OCI-LY7 (cell line): ENCODE results near the gene HDAC4. TPM values are rescaled to one million over a fixed set of nuclear protein-coding genes. Genes with fewer than 3 reads are reported as not detected.

Source experiments
- BruUV-seq: library from RNA; stranded (reverse); fragments of 400-500 nt; replicated peaks from 2 replicates; lab custom pipeline; 2021; lab: Mats Ljungman, UMichigan
- CTCF ChIA-PET: fragments of 300-600 bp; sonication (Branson Sonifier 250); formaldehyde crosslinking; loops from one replicate; lab custom pipeline; 2022; ENCODE audit warnings: antibody characterized with exemption; ENCODE audit not compliant: unreplicated experiment; lab: Charles Lee
- POLR2A ChIA-PET: fragments of 300-600 bp; sonication (Branson Sonifier 250); formaldehyde crosslinking; loops from one replicate; lab custom pipeline; 2022; ENCODE audit warnings: antibody characterized with exemption; lab: Charles Lee
- DNase-seq: peaks from one replicate; pipeline ENCODE4 v3.0.0-alpha.2; 2015; ENCODE audit warnings: low spot score
- H2AFZ ChIP-seq: fragments of 200-600 bp; sonication (generic), shearing (Covaris generic); 2 replicates; pipeline ENCODE4 v1.6.1; 2014; ENCODE audit warnings: mild to moderate bottlenecking, antibody characterized with exemption, low read length, moderate library complexity
- H3K27ac ChIP-seq: fragments of 200-600 bp; sonication (generic); 2 replicates; pipeline ENCODE4 v1.5.1; 2014; ENCODE audit warnings: mixed run types, low read depth, mild to moderate bottlenecking, moderate library complexity, low read length, inconsistent platforms; ENCODE audit not compliant: poor library complexity, severe bottlenecking
- H3K36me3 ChIP-seq: fragments of 200-600 bp; sonication (generic); 2 replicates; pipeline ENCODE4 v1.6.1; 2014; ENCODE audit warnings: mild to moderate bottlenecking, antibody characterized with exemption, low read length, moderate library complexity, mixed read lengths; ENCODE audit not compliant: insufficient read depth
- H3K4me1 ChIP-seq: fragments of 200-600 bp; sonication (generic); 2 replicates; pipeline ENCODE4 v1.5.1; 2014; ENCODE audit warnings: mild to moderate bottlenecking, low read length; ENCODE audit not compliant: insufficient read depth, poor library complexity, severe bottlenecking
- H3K4me2 ChIP-seq: fragments of 200-600 bp; sonication (generic); 2 replicates; pipeline ENCODE4 v1.6.1; 2014; ENCODE audit warnings: mild to moderate bottlenecking, low read length
- H3K4me3 ChIP-seq: fragments of 200-600 bp; sonication (generic); 2 replicates; pipeline ENCODE4 v1.5.1; 2014; ENCODE audit warnings: mild to moderate bottlenecking, low read depth, low read length; ENCODE audit not compliant: poor library complexity, severe bottlenecking
- H3K79me2 ChIP-seq: fragments of 200-600 bp; sonication (generic); 2 replicates; pipeline ENCODE4 v1.6.1; 2016; ENCODE audit warnings: low read depth, mild to moderate bottlenecking, low read length, moderate library complexity, mixed read lengths; ENCODE audit not compliant: insufficient read depth
- H3K9me2 ChIP-seq: fragments of 200-600 bp; sonication (generic); 2 replicates; pipeline ENCODE4 v1.6.1; 2016; ENCODE audit warnings: mild to moderate bottlenecking, low read length, mixed read lengths; ENCODE audit not compliant: insufficient read depth
- H3K9me3 ChIP-seq: fragments of 200-600 bp; sonication (generic); 2 replicates; pipeline ENCODE4 v1.6.1; 2014; ENCODE audit warnings: mild to moderate bottlenecking, mixed run types, low read length, mixed read lengths
- H4K20me1 ChIP-seq: fragments of 200-600 bp; sonication (generic); 2 replicates; pipeline ENCODE4 v1.6.1; 2014; ENCODE audit warnings: mild to moderate bottlenecking, antibody characterized with exemption, low read length, moderate library complexity, mixed read lengths; ENCODE audit not compliant: insufficient read depth
- CTCF ChIP-seq: fragments of 200-600 bp; sonication (generic); conservative IDR thresholded peaks from 2 replicates; pipeline ENCODE4 v1.5.1; 2014; ENCODE audit warnings: mild to moderate bottlenecking, antibody characterized with exemption, low read length, moderate library complexity, mixed read lengths
- EZH2phosphoT487 ChIP-seq: fragments of 200-600 bp; sonication (generic); IDR thresholded peaks from 2 replicates; pipeline ENCODE4 v1.6.1; 2018; ENCODE audit warnings: low read depth, borderline replicate concordance, mild to moderate bottlenecking, mixed run types, antibody characterized with exemption, low read length, moderate library complexity, mixed read lengths
- intact Hi-C: fragments of 100-400 bp; cut with micrococcal nuclease; formaldehyde crosslinking; loops from one replicate; pipeline ENCODE4 v1.10.0; 2022; ENCODE audit not compliant: unreplicated experiment
- total RNA-seq, 2 experiments: library from RNA; depleted of rRNA in 1 of 2; stranded (reverse); fragments of >200 nt in 1 of 2; shearing (Covaris generic) in 1 of 2; gene quantifications; 2 replicates each; pipeline ENCODE4 v1.2.3, GENCODE V29; 2014 to 2022

HDAC4 gene
- total RNA-seq, 2 experiments from 2014 or later = 10.2 to 20.6 TPM

DNA sequence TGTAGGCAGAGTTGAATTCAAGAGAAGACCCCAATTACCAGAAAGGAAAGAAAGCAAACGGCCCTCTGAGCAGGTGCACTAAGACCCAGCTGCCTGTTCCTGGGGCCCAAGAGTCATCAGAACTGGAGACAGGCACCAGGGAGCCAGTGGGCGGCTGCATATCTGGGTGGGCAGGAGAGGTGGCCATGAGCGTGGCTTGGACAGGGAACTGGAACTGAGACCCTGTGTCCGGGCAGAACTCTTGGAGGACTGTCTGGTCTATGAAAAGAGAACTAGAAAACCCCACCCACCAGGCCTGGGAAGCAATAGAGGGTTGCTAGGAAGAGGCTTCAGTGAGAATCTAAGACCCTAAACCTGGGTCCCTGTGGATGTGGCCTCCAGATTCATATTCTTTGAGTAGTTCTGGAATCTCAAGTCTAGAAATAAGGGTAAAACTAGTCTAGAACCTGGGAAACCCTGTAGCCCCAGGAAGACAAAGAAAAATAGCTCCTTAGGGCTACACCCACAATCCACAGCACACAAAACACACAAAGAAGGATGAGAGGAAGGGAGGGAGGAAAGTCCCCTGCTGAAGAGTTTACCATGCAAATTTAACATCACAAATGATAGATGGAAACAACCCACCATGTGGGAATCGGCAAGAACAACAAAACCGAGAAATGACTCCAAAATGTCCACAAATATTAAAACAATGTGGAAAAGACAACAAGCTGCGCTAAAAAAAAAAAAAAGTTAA, 147.0 kb downstream of the HDAC4 start:
- Histone ChIP-seq H3K27ac (peak overlapping the region; percentile 30), H3K4me3 (peak overlapping the region; percentile 34), H3K9me3 (peaks cover 15% of the 10 kb centered on the region; the same call in 1 of the 2 replicates), H3K9me2 (no peaks in the 10 kb centered on the region), H2AFZ (no peak overlapping the region), H4K20me1 (peaks cover 18% of the 10 kb centered on the region), H3K79me2 (no peaks in the 10 kb centered on the region), H3K4me1 (peaks cover 39% of the 10 kb centered on the region), H3K36me3 (no peaks in the 10 kb centered on the region), H3K4me2 (peak overlapping the region; percentile 64)
- TF ChIP-seq CTCF = no peak
- no peak for TF ChIP-seq EZH2phosphoT487
- intact Hi-C loops = loop anchor here (5.0 to 10.0 kb wide), 2 partner anchors 109 to 143 kb away; no protein-coding TSS in a partner anchor
- POLR2A ChIA-PET = interaction anchor here (1.4 kb wide), 1 partner anchor 13 kb away, joined by 5 read pairs; no protein-coding TSS in a partner anchor
- CTCF ChIA-PET = no interaction called here
- no TSS peak for BruUV-seq
- peak; percentile 43 for DNase-seq

GRCh38 chr2:239253264-239253663, 147.6 kb downstream of the HDAC4 start:
- no peaks in the 10 kb centered on the region for H3K79me2 ChIP-seq
- H3K9me2 ChIP-seq = no peaks in the 10 kb centered on the region
- no peak overlapping the region for H2AFZ ChIP-seq
- no peaks in the 10 kb centered on the region for H3K36me3 ChIP-seq
- H3K4me1 ChIP-seq = peaks cover 34% of the 10 kb centered on the region
- peaks cover 12% of the 10 kb centered on the region; the same call in 1 of the 2 replicates for H3K9me3 ChIP-seq
- POLR2A ChIA-PET = interaction anchor here (1.4 kb wide), 1 partner anchor 13 kb away, joined by 5 read pairs; no protein-coding TSS in a partner anchor
- DNase-seq = peak; percentile 80
- CTCF ChIA-PET = no interaction called here
- no peak for TF ChIP-seq CTCF
- 0 out of 2 replicates have a peak, but pooled peaks have one; percentile 26 for TF ChIP-seq EZH2phosphoT487
- intact Hi-C loops = loop anchor here (5.0 to 10.0 kb wide), 2 partner anchors 108 to 144 kb away; no protein-coding TSS in a partner anchor
- H3K4me3 ChIP-seq = peak overlapping the region; percentile 34
- H3K27ac ChIP-seq = peak overlapping the region; percentile 30
- peaks cover 15% of the 10 kb centered on the region for H4K20me1 ChIP-seq
- peak overlapping the region; percentile 64 for H3K4me2 ChIP-seq
- BruUV-seq = no TSS peak

DNA sequence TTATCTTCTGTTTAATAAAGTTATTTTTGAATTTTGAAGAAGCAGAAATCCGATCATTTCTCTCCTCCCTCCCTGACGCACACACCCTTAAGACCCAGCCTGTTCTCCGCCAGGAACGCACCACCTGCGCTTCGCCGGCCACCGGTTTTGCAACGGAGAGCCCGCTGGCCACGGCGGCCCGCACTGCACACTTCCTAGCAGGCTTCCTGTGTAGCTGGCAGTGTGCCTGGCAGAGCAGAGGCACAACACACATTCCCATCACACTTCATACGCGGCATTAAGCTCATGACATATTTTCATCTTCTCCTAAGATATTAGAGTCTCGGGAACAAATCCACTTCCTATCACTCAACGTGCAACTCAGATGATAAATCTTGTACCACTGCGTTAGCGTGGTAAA, 148.0 kb downstream of the HDAC4 start:
- no TSS peak for BruUV-seq
- Histone ChIP-seq H3K4me3 (no peak overlapping the region), H3K79me2 (no peaks in the 10 kb centered on the region), H3K4me2 (peak overlapping the region; percentile 64), H2AFZ (no peak overlapping the region), H3K9me2 (no peaks in the 10 kb centered on the region), H3K4me1 (peaks cover 34% of the 10 kb centered on the region), H3K9me3 (peaks cover 7% of the 10 kb centered on the region; the same call in 1 of the 2 replicates), H4K20me1 (peaks cover 13% of the 10 kb centered on the region), H3K36me3 (no peaks in the 10 kb centered on the region), H3K27ac (no peak overlapping the region)
- no peak for DNase-seq
- TF ChIP-seq EZH2phosphoT487 = no peak
- TF ChIP-seq CTCF = no peak
- CTCF ChIA-PET = no interaction called here
- POLR2A ChIA-PET = no interaction called here
- intact Hi-C loops = loop anchor here (5.0 to 10.0 kb wide), 2 partner anchors 108 to 144 kb away; no protein-coding TSS in a partner anchor
